ENCODE results near the gene KCNQ5.
"Not testable (repeated sequence)": the region's sequence is repeated elsewhere in the genome, so short reads cannot be mapped to it uniquely, and the experiment has no call there.

The KCNQ5 gene

GRCh38 chr6:73227606-73228255, 605.9 kb downstream of the KCNQ5 start:
- no peak for DNase-seq

- DNase-seq, result no peak
Measured at GRCh38 chr6:73231986-73232391, 610.1 kb downstream of the KCNQ5 start.

- DNase-seq, result no peak
Measured at GRCh38 chr6:73233048-73233447, 611.2 kb downstream of the KCNQ5 start.

- DNase-seq, result not testable (repeated sequence)
Measured at GRCh38 chr6:73233971-73234370, 612.1 kb downstream of the KCNQ5 start.

- no peak for DNase-seq
Measured at GRCh38 chr6:73234733-73235132, 612.9 kb downstream of the KCNQ5 start.

- DNase-seq, result no peak
Measured at GRCh38 chr6:73236144-73236750, 614.4 kb downstream of the KCNQ5 start.

GRCh38 chr6:73240730-73241129, 618.9 kb downstream of the KCNQ5 start:
- no peak for DNase-seq

GRCh38 chr6:73242001-73242400, 620.1 kb downstream of the KCNQ5 start:
- no peak for DNase-seq

Measured in COR-L47 (cell line).